ENCODE measurements around the gene ODAD2.
"Not testable (repeated sequence)": the region's sequence is repeated elsewhere in the genome, so short reads cannot be mapped to it uniquely, and the experiment has no call there.

The ODAD2 gene

DNA sequence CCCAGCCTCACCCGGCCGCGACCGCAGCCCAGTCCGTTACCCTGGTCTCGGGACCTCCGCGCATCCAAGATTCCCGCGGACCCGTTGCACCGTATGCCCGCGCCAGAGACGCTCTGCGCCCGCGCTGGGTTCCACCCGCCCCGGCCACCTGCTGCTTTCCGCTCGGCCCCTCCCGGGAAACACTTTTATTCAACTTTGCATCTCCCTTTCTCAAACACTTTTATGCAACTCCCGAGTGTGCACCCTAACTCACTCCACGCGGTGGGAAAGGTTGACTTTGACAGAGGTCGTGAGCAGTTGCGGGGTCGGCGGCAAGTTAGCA is at the start of gene ODAD2:
ODAD2 (minus strand) TSS at position 126 of the 322 bp plus-strand sequence. CDS start 3,937 bp downstream, outside the sequence.
- no peak for DNase-seq

DNA sequence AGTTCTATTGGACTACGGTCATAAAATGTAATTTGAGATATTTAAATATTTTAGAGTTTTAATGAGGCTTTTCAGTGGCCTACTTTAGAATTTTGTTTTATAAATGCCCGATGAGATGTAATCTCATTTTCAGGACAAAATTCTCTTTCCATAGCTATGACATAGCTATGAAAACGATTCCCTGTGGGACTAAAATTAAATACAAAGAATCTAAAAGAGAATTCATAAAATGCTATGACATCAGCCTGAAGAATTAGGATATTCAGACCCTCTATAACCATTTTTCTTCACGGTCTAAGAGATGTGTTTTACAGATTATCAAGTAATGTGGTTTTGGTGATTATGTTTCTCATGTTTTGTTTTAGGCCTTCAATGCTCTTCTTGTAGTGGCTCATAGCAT is 48.2 kb upstream of the ODAD2 start:
- no peak for DNase-seq

DNA sequence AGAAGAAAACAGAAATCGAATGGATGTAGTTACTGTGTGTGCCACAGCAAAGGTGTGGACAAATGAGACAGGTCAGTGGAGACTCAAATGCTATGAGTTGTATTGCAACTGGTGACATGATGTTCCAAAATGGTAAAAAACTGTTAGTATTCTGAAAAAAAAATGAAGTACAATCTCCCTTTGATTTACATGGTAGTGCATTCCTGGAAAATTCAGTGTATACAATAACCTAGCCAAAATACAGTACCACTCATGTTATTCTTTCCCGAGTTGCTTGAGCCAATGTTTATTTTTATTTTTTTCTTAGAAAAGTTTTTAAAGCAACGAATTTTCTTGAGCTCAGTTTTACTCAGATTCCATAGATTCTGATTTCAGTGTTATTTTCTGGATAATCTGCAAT is 47.7 kb upstream of the ODAD2 start:
- DNase-seq, result no peak

GRCh38 chr10:28043941-28044340 is 45.1 kb upstream of the ODAD2 start:
- no peak for DNase-seq

DNA sequence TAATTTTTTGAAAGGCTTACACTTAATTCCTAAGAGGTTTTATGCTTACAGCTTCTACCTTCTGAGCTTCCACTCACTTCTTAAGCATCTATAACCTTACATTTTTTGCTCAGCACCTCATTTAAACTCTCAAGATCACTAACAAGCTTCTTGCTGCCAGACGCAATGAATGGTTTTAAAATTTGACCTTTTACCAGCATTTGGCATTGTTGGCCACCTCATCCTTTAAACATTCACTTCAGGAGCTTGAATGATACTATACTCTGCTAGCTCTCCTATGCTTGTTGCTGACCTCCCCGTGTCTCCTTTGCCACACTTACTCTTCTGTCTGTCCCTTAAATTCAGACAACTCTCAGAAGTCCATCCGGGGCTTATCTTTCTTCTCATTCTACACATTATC is 37.7 kb upstream of the ODAD2 start:
- no peak for DNase-seq

DNA sequence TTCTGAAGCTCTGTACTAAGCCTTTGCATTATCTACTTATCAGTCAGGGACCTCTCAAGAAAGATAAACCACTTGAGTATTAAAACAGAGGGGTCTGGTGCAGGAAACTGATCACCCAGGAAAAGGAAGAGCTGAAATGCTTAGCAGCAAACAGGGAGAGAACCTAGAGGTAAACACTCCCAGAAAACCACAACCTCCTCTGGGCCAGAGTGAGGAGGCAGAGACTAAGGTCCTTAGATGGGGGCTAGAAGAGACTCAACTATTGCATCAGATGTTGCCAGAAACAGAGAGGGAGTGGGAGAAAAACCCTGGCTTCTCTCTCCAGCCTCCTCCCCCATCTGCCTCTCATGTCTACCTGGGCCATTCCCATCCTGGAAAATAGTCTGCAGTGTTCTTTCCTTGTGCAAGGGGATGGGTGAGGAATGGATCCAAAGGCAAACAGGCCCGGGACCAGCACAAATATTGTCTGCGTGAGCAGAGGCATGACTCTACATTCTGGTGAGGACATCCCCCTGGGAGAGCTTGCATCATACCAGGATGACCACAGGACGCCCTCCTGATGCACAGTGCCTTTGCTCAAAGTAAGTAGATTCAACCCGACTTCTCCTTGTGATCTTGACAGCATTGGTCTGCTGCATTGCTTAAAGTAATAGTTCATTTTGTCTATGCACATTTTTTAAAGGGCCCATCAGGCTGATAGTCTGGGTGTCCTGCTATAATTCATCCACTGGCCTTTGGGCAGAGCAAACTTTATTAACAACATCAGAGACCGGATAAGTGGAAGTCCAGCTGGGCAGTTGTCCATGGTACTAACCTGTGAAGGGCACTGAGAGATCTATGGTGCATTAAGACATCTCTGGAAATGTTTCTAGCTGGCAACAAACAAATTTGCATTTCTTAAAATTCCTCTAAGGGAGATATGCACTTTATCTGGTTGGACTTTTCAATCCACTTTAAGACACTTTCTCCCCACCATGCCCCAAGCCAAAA is 22.4 kb upstream of the ODAD2 start:
- no peak for DNase-seq

DNA sequence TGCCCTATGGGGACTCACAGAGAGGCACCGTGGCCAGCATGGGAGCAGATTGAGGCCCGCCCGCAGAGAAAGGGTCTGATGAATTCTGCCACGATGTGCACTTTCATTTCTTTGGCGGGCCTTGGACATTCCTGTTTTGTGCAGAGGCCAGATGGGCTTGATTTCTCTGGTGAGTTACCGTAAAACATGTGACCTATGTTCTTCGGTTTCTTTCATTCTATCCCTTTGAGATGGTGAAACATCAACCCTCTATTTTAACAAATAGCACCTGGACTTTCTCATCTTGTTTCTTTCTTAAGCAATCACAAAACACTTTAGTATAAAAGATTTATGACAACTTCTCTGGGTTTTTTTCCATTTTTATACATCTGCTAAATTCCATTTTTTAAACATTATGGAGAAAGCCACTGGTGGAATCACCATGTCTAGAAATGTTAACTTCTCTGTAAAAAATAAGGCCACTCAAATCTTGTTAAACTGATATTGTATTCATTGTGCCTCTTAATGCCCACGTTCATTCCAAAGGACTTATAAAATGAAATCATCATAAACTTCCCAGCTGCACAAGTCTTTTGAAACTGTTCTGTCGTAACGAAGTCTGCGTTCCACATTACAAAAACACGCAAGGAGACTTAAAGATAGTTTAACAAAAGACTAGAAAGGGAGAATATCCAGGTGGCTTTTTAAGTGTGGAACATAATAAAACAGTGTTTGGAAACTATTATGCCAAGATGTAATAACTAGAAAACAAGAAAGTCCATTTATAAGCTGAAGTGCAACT is 21.4 kb upstream of the ODAD2 start:
- DNase-seq, result no peak

DNA sequence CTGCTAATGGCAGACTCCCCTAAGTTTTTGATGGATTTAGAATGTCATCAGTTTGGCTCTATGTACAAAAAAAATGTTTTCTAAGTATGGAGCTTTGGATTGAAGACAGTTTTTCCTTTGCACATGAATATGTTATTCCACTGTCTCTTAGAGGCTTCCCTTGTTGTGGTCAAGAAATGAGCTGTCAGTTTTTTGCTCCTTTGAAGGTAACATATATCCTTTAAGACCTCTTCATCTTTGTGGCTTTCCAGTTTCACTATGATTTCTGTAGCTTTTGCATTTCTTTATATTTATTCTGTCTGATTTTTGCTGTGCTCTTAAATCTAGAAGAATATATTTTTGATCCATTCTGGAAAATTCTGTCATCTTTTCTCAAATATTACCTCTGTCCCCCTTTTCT is 15.8 kb upstream of the ODAD2 start:
- DNase-seq, result no peak

- DNase-seq, result no peak
Observed at GRCh38 chr10:28012990-28013515, 14.2 kb upstream of the ODAD2 start.

- no peak for DNase-seq
Observed at GRCh38 chr10:28010821-28011220, 11.9 kb upstream of the ODAD2 start.

- no peak for DNase-seq
Observed at GRCh38 chr10:28008054-28008453, 9.2 kb upstream of the ODAD2 start.

GRCh38 chr10:28001353-28001752 is 2.5 kb upstream of the ODAD2 start:
- DNase-seq, result no peak

GRCh38 chr10:27998178-27998953 is 513 bp downstream of the ODAD2 start:
- peak; percentile 11 for DNase-seq

GRCh38 chr10:27997865-27998177 is 1.1 kb downstream of the ODAD2 start:
- DNase-seq, result no peak

DNA sequence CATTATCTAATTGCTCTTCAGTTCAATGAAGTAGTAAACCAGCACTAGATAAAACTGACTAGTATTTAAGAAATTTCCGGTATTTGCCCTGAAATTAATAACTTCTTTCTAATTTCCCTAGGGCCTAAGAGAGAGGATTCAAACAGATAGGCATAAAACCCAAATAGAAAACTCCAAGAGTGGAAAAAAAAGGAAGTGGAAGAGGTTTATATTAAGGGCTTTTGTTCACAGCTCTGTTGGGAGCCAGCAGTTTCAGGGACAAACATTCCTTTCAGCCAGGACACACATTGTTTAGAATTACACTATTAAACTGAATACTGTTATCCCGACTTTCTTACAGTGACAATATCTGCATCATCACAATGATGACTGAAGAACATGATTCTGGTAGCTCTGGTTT is 3.6 kb downstream of the ODAD2 start:
- no peak for DNase-seq

DNA sequence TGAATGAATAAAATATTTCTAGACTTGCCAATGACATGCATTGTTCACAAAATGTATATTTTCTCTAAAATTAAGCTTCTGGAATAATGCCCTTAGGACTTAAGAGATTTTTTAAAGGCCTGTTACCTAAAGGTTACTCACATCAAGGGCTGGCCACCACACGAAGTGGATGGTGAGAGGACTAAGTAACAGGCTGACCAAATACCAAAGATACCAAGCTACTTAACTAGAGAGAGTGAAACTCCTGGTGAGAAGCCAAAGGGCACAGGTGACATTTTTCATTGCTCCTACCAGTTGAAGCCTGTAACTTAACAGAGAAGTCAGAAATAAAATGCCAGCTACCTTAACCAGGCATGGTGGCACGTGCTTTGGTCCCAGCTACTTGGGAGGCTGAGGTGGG is 9.5 kb downstream of the ODAD2 start:
- not testable (repeated sequence) for DNase-seq

DNA sequence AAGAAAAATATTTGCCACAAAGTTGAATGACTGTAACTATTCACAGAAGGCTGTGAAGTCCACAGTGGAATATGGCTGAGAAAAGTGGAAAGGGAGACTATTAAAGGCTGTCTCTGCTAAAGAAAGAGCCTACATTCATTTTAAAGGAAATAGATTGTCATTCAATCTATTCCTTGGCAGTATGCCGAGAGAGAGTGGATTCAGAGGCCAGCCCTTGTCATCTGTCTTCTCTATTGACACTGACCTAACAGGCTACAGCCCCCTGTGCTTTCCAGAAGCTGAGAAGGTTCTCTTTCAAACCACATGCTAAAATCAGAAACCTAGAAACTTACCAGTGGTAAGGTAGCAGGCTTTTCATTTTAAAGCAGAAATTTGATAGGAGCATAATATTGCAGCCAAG is 12.1 kb downstream of the ODAD2 start:
- DNase-seq, result no peak

- DNase-seq, result no peak
Observed at GRCh38 chr10:27982875-27983543, 15.9 kb downstream of the ODAD2 start.

DNA sequence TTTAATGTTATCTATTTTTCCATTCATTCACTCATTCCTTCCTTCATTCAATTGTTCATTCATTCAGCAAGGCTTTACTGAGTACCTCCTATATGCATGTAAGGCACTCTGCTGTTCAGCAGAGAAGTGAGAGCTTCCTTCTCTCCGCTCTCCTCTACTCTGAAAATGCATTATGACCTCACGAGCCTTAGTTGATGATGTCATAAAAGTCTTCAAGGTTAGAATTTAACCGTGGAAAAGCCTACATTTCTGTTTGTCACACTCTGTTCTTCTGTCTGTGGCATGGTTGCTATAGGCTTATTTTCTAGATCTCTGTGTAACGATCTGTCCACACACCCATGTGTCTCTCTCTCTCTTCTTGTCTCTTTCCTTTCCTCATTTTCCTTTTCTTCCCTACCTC is 17.1 kb downstream of the ODAD2 start:
- DNase-seq, result no peak

- not testable (repeated sequence) for DNase-seq
Observed at GRCh38 chr10:27970795-27971194, 28.1 kb downstream of the ODAD2 start.

DNA sequence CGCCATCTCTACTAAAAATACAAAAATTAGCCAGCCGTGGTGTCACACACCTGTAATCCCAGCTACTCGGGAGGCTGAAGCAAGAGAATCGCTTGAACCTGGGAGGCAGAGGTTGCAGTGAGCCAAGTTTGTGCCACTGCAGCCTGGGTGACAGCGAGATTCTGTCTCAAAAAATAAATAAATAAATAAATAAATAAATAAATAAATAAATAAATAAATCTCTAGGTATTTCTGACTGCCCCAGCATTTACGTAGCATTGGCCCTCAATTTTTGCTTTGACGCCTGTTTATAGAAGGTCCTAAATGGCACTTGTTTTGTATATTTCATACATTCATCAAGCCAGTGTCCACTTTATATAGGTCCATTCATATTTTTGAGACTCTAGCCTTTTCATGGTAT is 28.9 kb downstream of the ODAD2 start:
- DNase-seq, result not testable (repeated sequence)

- DNase-seq, result no peak
Observed at GRCh38 chr10:27959093-27959715, 39.7 kb downstream of the ODAD2 start.
